Esophagus muscularis mucosa (tissue), 4 donors: ENCODE results near the gene LIMS1. TPM values are rescaled to one million over a fixed set of nuclear protein-coding genes. Genes with fewer than 3 reads are reported as not detected.
"Not testable (repeated sequence)": the region's sequence is repeated elsewhere in the genome, so short reads cannot be mapped to it uniquely, and the experiment has no call there.

ENCODE experiments used
- DNase-seq: peaks from one replicate; pipeline ENCODE4 v3.0.0-alpha.2; 2017; ENCODE audit errors: extremely low spot score
- H3K27ac ChIP-seq, 4 donors: fragments of 200-600 bp; sonication (generic); replicated peaks in 1 of 4; 1 replicate in 3 of 4; 2 replicates in 1 of 4; pipeline ENCODE4 v1.5.1; 2016 to 2019; ENCODE audit warnings: mild to moderate bottlenecking in 1 of 4
- H3K27me3 ChIP-seq, 4 donors: fragments of 200-600 bp; sonication (generic); one replicate each; pipeline versions ENCODE4 v1.5.1 to v1.6.0; 2016 to 2019
- H3K36me3 ChIP-seq, 4 donors: fragments of 200-600 bp; sonication (generic); one replicate each; pipeline ENCODE4 v1.5.1; 2016 to 2019
- H3K4me1 ChIP-seq, 4 donors: fragments of 200-600 bp; sonication (generic); one replicate each; pipeline ENCODE4 v1.5.1; 2016 to 2019
- H3K4me3 ChIP-seq, 4 donors: fragments of 200-600 bp; sonication (generic); 1 replicate in 2 of 4; 2 replicates in 2 of 4; pipeline ENCODE4 v1.5.1; 2016 to 2019; ENCODE audit warnings: mild to moderate bottlenecking in 4 of 4, moderate library complexity in 1 of 4
- H3K9me3 ChIP-seq, 4 donors: fragments of 200-600 bp; sonication (generic); 1 replicate in 3 of 4; 2 replicates in 1 of 4; pipeline ENCODE4 v1.5.1; 2016 to 2019
- EP300 ChIP-seq: sonication (generic); formaldehyde crosslinking; IDR thresholded peaks from one replicate; pipeline ENCODE4 v1.6.1; 2017; ENCODE audit warnings: antibody characterized with exemption
- POLR2A ChIP-seq: fragments of 450-650 bp; IDR thresholded peaks from one replicate; pipeline ENCODE4 v1.6.1; 2017; ENCODE audit warnings: antibody characterized with exemption, moderate library complexity, mild to moderate bottlenecking, low read depth
- POLR2AphosphoS5 ChIP-seq, 2 donors: sonication (generic); formaldehyde crosslinking; IDR thresholded peaks; one replicate each; pipeline ENCODE4 v1.6.1; 2017; ENCODE audit warnings: antibody characterized with exemption in 2 of 2
- WGBS: methylation state at CpG from one replicate; pipeline ENCODE4 v1.1.5; 2018; 5-methylcytosine and 5-hydroxymethylcytosine counted together
- intact Hi-C: fragments of 100-400 bp; cut with DNase I; formaldehyde crosslinking; loops from one replicate; pipeline ENCODE4 v1.15.1; 2023
- total RNA-seq, 4 donors: library from RNA; depleted of rRNA; stranded (reverse); fragments of >200 nt; gene quantifications; one replicate each; pipeline versions ENCODE4 v1.1.0 to v1.2.1, GENCODE V29; 2016
- TF ChIP-seq, protein P1 (sequence below), 3 experiments: fragments of 200-600 bp in 2 of 3; fragments of 450-650 bp in 1 of 3; sonication (generic) in 2 of 3; IDR thresholded peaks; one replicate each; pipeline ENCODE4 v1.5.1; 2017 to 2019; ENCODE audit warnings: antibody characterized with exemption in 3 of 3, mild to moderate bottlenecking in 2 of 3, moderate library complexity in 1 of 3

Gene LIMS1
- total RNA-seq, 4 donors from 2014 or later: 71.0 to 141 (median 123) TPM

DNA sequence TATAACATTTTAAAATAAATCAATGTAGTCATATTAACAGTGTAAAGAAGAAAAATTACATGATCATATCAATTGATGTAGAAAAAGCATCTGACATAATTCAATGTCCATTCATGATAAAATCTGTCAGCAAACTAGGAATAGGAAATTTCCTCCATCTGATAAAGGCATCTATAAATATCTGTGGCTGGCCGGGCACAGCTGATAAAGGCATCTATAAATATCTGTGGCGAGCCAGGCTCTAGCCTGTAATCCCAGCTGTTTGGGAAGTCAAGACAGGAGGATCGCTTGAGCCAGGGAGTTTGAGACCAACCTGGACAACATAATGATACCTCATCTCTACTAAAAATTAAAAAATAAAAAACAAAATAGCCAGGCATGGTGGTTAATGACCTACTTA is 166.9 kb downstream of the LIMS1 start:
- H3K9me3 ChIP-seq: no peaks in the 10 kb centered on the region
- peaks cover 0 to 3% (median 0%) of the 10 kb centered on the region in 4 donors for H3K4me1 ChIP-seq
- no peak overlapping the region for H3K4me3 ChIP-seq
- 66% methylated on average over 3 of the region's 3 CpGs for WGBS
- intact Hi-C loops: no loop called here
- no peaks in the 10 kb centered on the region for H3K27me3 ChIP-seq
- H3K36me3 ChIP-seq: no peaks in the 10 kb centered on the region
- no peak for TF ChIP-seq EP300
- no peak for TF ChIP-seq POLR2AphosphoS5 (IDR thresholded peaks at IDR 0.05)
- TF ChIP-seq, protein P1, sequence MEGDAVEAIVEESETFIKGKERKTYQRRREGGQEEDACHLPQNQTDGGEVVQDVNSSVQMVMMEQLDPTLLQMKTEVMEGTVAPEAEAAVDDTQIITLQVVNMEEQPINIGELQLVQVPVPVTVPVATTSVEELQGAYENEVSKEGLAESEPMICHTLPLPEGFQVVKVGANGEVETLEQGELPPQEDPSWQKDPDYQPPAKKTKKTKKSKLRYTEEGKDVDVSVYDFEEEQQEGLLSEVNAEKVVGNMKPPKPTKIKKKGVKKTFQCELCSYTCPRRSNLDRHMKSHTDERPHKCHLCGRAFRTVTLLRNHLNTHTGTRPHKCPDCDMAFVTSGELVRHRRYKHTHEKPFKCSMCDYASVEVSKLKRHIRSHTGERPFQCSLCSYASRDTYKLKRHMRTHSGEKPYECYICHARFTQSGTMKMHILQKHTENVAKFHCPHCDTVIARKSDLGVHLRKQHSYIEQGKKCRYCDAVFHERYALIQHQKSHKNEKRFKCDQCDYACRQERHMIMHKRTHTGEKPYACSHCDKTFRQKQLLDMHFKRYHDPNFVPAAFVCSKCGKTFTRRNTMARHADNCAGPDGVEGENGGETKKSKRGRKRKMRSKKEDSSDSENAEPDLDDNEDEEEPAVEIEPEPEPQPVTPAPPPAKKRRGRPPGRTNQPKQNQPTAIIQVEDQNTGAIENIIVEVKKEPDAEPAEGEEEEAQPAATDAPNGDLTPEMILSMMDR (IDR thresholded peaks at IDR 0.05): no peak
- no peak for TF ChIP-seq POLR2A
- DNase-seq: no peak
- H3K27ac ChIP-seq: no peak overlapping the region

DNA sequence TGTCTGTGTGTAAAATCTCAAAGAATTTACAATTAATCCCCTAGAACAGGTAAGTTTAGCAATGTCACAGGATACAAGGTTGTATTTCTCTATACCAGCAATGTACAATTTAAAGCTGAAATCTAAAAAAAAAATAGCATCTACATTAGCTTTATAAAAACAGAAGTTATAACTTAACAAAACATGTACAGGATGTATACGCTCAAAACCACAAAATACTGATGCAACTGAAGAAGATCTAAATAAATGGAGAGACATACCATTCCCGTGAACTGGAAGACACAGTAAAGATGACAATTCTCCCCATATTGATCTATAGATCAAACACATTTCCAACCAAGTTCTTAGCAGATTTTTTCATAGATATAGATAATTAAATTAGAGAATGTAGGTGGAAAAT is 167.5 kb downstream of the LIMS1 start:
- intact Hi-C loops: no loop called here
- no peak overlapping the region for H3K4me3 ChIP-seq
- TF ChIP-seq POLR2A: no peak
- TF ChIP-seq POLR2AphosphoS5 (IDR thresholded peaks at IDR 0.05): no peak
- no peak for TF ChIP-seq EP300
- TF ChIP-seq, protein P1 (IDR thresholded peaks at IDR 0.05): no peak

DNA sequence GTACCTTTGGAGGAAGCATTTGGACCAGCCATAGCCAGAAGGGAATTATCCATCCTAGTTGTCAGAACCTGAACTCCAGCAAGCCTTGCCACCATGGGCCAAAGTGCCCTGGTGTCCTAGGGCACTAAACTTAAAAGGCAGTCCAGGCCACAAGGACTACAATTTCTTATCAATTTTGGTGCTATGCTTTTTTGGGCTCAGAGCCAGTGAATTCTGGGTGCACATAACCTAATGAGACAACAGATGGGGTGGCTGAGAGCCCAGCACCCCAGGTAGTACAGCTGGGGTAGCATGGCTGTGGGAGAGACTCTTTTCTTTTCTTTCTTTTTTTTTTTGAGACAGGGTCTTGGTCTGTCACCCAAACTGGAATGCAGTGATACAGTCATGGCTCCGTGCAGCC is 170.6 kb downstream of the LIMS1 start:
- no peaks in the 10 kb centered on the region for H3K27me3 ChIP-seq
- H3K4me1 ChIP-seq: peaks cover 0 to 3% (median 0%) of the 10 kb centered on the region in 4 donors
- H3K9me3 ChIP-seq: no peaks in the 10 kb centered on the region
- no peak for DNase-seq
- intact Hi-C loops: no loop called here
- no peaks in the 10 kb centered on the region for H3K36me3 ChIP-seq
- H3K4me3 ChIP-seq: no peak overlapping the region
- WGBS: 100% methylated on average over 1 of the region's 1 CpG
- no peak for TF ChIP-seq EP300
- TF ChIP-seq, protein P1 (IDR thresholded peaks at IDR 0.05): no peak
- TF ChIP-seq POLR2AphosphoS5 (IDR thresholded peaks at IDR 0.05): no peak
- no peak for TF ChIP-seq POLR2A
- H3K27ac ChIP-seq: no peak overlapping the region

More for the DNA sequence above, 167.5 kb downstream of the LIMS1 start:
- Histone ChIP-seq H3K4me1 (peaks cover 0 to 3% (median 0%) of the 10 kb centered on the region in 4 donors), H3K27me3 (no peaks in the 10 kb centered on the region), H3K36me3 (no peaks in the 10 kb centered on the region), H3K27ac (no peak overlapping the region), H3K9me3 (no peaks in the 10 kb centered on the region)
- WGBS: 80% methylated on average over 2 of the region's 2 CpGs
- DNase-seq: no peak

- Histone ChIP-seq H3K4me3 (no peak overlapping the region), H3K27ac (no peak overlapping the region), H3K4me1 (no peaks in the 10 kb centered on the region), H3K9me3 (no peaks in the 10 kb centered on the region), H3K27me3 (no peaks in the 10 kb centered on the region), H3K36me3 (no peaks in the 10 kb centered on the region)
- no peak for DNase-seq
- intact Hi-C loops: no loop called here
- no peak for TF ChIP-seq POLR2A
- TF ChIP-seq EP300: no peak
- TF ChIP-seq, protein P1 (IDR thresholded peaks at IDR 0.05): no peak
- no peak for TF ChIP-seq POLR2AphosphoS5 (IDR thresholded peaks at IDR 0.05)
Observed at GRCh38 chr2:108707300-108707699, 173.0 kb downstream of the LIMS1 start.

GRCh38 chr2:108716971-108717370 is 182.7 kb downstream of the LIMS1 start:
- intact Hi-C loops, H3K27ac ChIP-seq, H3K36me3 ChIP-seq, DNase-seq, H3K4me3 ChIP-seq, H3K9me3 ChIP-seq, H3K27me3 ChIP-seq: not testable (repeated sequence)
- 85% methylated on average over 6 of the region's 6 CpGs for WGBS
- peaks cover 9 to 23% (median 20%) of the 10 kb centered on the region in 4 donors for H3K4me1 ChIP-seq
